T-helper 2 cell treated with Interferon-gamma antibody and Interleukin-4, amounts not matched to agents 5 μg/mL and 100 μg/mL, for 36 hours (primary cell): Measurements from ENCODE around the gene EYA4.

Experiments used
- DNase-seq: peaks from one replicate; pipeline ENCODE4 v3.0.0; 2021; ENCODE audit warnings: low spot score
- H3K27ac Mint-ChIP-seq: one replicate; pipeline ENCODE4 v1.8.0; 2021; ENCODE audit warnings: mild to moderate bottlenecking, mixed read lengths
- H3K27me3 Mint-ChIP-seq: one replicate; pipeline ENCODE4 v1.8.0; 2021; ENCODE audit warnings: low read depth, mixed read lengths
- H3K36me3 Mint-ChIP-seq: one replicate; pipeline ENCODE4 v1.8.0; 2021; ENCODE audit warnings: low read depth, mixed read lengths
- H3K4me1 Mint-ChIP-seq: one replicate; pipeline ENCODE4 v1.8.0; 2021; ENCODE audit warnings: low read depth, mixed read lengths
- H3K4me3 Mint-ChIP-seq: one replicate; pipeline ENCODE4 v1.8.0; 2022; ENCODE audit warnings: mild to moderate bottlenecking, moderate library complexity, mixed read lengths
- H3K9me3 Mint-ChIP-seq: one replicate; pipeline ENCODE4 v1.8.0; 2021; ENCODE audit warnings: mixed read lengths

The EYA4 gene

DNA sequence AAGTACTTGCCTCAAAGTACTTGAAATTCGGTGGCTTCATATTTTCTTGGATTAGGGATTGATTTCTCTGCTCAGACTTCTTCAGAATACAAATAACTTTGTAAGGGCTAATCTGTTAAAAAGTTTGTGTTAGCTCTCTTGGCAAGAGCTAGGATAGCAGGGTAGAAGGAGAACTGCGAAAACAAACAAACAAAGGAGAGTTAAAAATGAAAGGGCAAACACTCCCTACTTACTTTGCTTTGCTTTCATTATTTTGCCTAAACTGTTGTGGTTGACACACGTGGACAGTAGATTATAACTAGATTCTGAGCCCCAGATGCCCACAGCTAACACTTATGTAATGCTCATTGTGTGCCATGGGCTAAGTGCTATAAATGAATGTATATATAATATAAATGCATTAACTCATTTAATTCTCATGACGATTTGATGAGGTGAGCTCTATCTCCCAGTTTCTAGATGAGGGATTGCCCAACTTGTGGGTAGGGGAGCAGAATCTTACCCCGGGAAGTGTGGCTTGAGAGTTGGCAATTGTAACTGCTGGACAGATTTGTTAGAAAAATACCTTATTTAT, 48.7 kb downstream of the EYA4 start:
- no peak overlapping the region for H3K27ac Mint-ChIP-seq

DNA sequence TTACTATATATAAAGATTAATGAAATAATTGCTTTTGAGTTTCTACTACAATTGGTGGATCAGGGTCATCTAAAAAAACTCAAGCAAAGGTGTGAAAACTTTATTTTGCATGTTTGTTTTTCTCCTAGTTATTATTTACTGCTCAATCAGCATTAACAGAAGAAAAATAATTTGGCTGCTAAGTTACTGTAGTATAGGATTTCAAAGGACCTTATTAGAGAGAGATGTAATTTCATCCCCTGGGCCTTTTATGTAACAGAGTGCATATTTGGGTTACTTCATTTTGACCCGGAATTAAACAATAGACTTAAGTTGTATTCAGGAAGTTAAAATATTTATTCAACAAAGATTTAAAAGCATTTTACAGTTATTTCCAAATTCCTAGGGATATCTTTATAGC, 49.8 kb downstream of the EYA4 start:
- no peaks in the 10 kb centered on the region for H3K9me3 Mint-ChIP-seq
- no peak for DNase-seq
- H3K27me3 Mint-ChIP-seq, result no peaks in the 10 kb centered on the region
- no peaks in the 10 kb centered on the region for H3K36me3 Mint-ChIP-seq
- H3K27ac Mint-ChIP-seq, result no peak overlapping the region
- no peak overlapping the region for H3K4me3 Mint-ChIP-seq
- H3K4me1 Mint-ChIP-seq, result no peaks in the 10 kb centered on the region

More for the DNA sequence above, 48.7 kb downstream of the EYA4 start:
- Mint-ChIP-seq H3K9me3 (no peaks in the 10 kb centered on the region), H3K4me3 (no peak overlapping the region), H3K4me1 (no peaks in the 10 kb centered on the region), H3K36me3 (no peaks in the 10 kb centered on the region), H3K27me3 (no peaks in the 10 kb centered on the region)
- no peak for DNase-seq

DNA sequence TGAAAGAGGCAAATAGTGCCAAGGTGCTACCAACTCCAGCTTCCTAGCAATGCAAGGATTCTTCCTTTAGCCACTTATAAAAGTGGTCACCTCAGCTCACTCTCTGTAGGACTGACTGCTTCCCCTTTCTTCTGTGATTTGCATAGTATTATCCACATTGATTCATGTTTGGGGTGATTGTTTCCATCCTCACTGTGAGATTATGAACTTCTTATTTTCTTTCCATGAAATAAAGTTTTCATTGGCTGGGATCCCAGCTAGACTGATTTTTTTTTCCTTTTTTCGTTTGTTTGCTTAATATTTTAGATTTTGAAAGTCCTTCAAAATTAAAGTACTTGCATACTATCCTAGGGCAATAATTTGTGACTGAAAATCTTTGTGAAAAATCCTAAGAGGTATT, 50.5 kb downstream of the EYA4 start:
- H3K36me3 Mint-ChIP-seq, result no peaks in the 10 kb centered on the region
- H3K4me1 Mint-ChIP-seq, result no peaks in the 10 kb centered on the region
- DNase-seq, result no peak
- no peaks in the 10 kb centered on the region for H3K9me3 Mint-ChIP-seq
- H3K27ac Mint-ChIP-seq, result no peak overlapping the region
- no peaks in the 10 kb centered on the region for H3K27me3 Mint-ChIP-seq
- H3K4me3 Mint-ChIP-seq, result no peak overlapping the region

DNA sequence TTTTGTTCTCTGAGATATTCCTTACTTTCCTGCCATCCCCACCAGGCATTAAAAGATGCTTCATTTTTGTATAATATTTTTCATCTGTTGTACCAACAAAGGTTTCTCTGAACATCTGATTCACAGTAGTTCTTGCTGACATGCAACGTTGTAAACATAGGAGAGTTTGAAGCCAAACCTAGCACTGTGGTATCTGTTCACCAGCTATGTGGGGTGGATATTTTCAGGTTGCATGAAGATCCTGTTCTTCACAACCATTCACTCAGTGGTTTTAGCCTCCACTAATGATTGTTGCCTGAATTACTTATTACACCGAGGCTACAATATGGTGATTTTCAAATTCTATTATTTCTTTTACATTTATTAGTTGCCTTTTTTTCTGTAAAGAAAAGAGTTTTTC, 56.5 kb downstream of the EYA4 start:
- no peak for DNase-seq
- Mint-ChIP-seq H3K9me3 (no peaks in the 10 kb centered on the region), H3K4me1 (no peaks in the 10 kb centered on the region), H3K27me3 (no peaks in the 10 kb centered on the region), H3K4me3 (no peak overlapping the region), H3K27ac (no peak overlapping the region), H3K36me3 (no peaks in the 10 kb centered on the region)

DNA sequence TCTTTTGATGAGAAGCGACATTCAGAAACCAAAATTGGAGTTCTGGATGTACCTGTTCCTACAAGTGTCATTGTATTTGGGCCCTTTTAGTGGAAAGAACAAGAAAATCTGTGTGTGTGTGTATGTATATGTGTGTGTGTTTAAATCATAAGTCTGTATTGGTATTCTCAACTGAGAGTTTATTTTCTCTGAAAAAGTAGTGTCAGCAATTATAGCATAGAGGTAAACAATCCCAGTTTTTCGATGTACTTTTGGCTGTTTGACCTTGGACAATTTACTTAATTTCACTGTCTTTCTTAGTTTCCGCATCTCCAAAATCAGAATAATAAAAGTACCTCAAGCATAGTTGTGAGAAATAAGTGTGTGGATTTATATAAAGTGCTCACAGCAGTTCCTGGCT, 57.2 kb downstream of the EYA4 start:
- Mint-ChIP-seq H3K9me3 (no peaks in the 10 kb centered on the region), H3K27ac (no peak overlapping the region), H3K4me3 (no peak overlapping the region), H3K4me1 (no peaks in the 10 kb centered on the region), H3K36me3 (no peaks in the 10 kb centered on the region), H3K27me3 (no peaks in the 10 kb centered on the region)
- DNase-seq, result no peak

DNA sequence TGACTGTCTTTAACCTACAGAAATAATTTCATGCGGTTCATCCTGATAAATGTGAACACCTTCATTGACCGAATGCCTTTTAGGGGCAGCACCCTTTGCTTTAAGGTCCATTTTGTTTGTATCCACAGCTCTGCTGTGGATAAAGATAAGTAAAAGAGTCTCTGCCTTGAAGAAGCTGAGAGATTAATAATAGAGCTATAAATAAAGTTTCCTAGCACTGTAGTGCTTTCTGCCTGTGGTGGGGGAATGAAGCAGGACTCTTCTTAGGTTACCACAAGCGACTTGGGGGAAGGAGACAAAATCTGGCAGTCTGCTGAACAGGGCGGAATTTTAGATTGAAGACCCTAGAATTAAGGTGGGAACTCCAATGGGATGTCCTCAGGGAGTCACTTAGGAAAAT, 57.6 kb downstream of the EYA4 start:
- H3K27me3 Mint-ChIP-seq, result no peaks in the 10 kb centered on the region
- H3K4me3 Mint-ChIP-seq, result no peak overlapping the region
- H3K9me3 Mint-ChIP-seq, result no peaks in the 10 kb centered on the region
- no peaks in the 10 kb centered on the region for H3K4me1 Mint-ChIP-seq
- no peak overlapping the region for H3K27ac Mint-ChIP-seq
- H3K36me3 Mint-ChIP-seq, result no peaks in the 10 kb centered on the region
- DNase-seq, result no peak

DNA sequence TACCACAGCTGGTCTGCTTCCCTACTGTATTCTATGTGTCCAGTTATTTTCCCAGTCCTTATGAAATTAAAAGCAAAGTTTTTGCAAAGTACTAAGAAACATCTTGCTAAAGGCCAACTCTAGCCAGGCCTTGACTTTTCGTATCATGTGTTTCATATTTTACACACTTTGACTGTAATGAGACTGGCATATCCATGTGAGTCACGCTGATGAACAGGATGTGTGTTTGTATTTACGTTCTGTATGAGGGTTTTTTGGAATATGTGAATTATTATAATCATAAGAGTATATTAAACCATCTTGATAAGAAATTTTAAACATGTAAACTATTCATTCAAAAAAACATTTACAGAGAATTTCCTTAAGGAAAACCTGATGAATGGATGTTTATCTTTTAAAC, 59.7 kb downstream of the EYA4 start:
- Mint-ChIP-seq H3K4me3 (no peak overlapping the region), H3K4me1 (no peaks in the 10 kb centered on the region), H3K36me3 (no peaks in the 10 kb centered on the region), H3K27me3 (no peaks in the 10 kb centered on the region), H3K9me3 (no peaks in the 10 kb centered on the region), H3K27ac (no peak overlapping the region)
- no peak for DNase-seq

DNA sequence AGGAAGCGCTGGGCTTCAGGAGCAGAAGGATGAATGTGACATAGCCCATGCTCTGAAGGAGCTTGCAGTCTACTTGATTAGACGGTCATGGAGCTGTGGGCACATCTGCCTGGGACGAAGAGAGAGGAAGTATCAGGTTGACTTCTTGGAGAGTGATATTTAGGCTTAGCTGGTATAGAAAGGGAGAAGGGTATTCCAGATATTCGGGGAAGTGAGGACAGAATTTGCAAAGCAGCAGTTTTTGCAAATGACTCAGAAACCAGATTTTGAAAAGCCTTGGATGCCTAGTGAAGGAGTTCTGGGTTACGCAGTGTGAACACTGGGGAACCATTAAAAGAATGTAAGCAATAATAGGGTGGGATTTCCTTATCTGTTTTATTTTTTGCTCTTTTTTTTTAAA, 60.7 kb downstream of the EYA4 start:
- no peaks in the 10 kb centered on the region for H3K9me3 Mint-ChIP-seq
- no peak overlapping the region for H3K27ac Mint-ChIP-seq
- no peak for DNase-seq
- H3K36me3 Mint-ChIP-seq, result no peaks in the 10 kb centered on the region
- H3K4me1 Mint-ChIP-seq, result no peaks in the 10 kb centered on the region
- no peaks in the 10 kb centered on the region for H3K27me3 Mint-ChIP-seq
- no peak overlapping the region for H3K4me3 Mint-ChIP-seq

DNA sequence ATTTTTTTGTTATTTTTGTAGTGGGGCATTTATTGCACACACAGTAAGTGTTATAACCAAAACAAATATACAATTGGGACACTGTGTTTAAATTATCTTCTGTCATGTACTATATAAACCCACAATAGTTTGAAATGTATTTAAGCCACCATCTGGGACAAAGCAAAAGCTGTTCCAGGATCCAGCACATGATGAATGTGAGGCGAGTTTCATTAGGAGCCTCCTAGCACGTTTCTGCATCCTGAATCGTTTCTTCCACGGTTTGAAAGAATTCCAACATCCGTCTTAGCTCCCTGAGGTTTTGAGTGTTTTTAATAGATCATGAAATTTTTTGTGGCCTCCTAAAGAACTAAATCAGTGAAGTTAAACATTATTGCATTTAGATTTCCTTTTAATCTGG, 65.8 kb downstream of the EYA4 start:
- Mint-ChIP-seq H3K4me1 (no peaks in the 10 kb centered on the region), H3K4me3 (no peak overlapping the region), H3K27me3 (no peaks in the 10 kb centered on the region), H3K36me3 (no peaks in the 10 kb centered on the region), H3K27ac (no peak overlapping the region), H3K9me3 (no peaks in the 10 kb centered on the region)
- DNase-seq, result no peak

DNA sequence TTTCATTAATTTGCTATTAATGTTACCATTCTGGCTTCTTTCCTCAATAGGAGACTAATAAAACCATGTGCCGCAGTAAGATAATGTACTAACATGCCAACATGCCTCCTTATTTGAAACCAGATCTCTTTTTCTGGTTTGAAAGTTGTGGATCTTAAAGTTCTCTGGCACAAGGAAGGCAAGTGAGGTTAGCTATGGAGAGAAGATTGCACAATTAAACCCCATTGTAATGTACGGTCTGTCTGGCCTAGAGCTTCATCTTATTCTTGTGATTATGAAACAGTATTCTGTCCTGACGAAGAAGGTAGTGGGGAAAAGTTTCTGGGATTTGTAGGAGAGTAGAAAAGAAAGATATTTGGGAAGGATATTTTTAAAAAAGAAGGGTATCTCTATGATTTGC, 68.4 kb downstream of the EYA4 start:
- Mint-ChIP-seq H3K27ac (no peak overlapping the region), H3K4me3 (no peak overlapping the region), H3K36me3 (no peaks in the 10 kb centered on the region), H3K27me3 (peaks cover 2% of the 10 kb centered on the region), H3K9me3 (no peaks in the 10 kb centered on the region), H3K4me1 (no peaks in the 10 kb centered on the region)
- no peak for DNase-seq

DNA sequence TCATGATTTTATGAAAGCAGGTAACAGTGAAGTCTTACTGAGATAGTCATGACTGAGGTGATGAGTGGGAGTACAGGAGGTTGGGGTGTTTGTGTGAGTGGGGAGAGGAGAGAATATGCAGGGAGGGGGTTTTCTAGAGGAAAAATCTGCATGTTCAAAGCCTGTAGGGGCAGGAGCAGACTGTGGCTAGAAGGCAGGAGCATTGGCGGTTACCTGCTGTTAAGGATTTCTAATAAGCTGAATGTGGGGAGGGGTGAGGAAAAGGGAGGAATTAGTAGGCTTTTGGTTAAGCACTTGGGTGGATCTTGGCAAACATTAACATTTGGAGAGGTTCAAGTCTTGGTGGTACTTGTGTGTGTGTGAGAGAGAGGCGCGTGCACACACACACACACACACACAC, 70.8 kb downstream of the EYA4 start:
- H3K4me3 Mint-ChIP-seq, result no peak overlapping the region
- no peaks in the 10 kb centered on the region for H3K36me3 Mint-ChIP-seq
- DNase-seq, result no peak
- H3K27ac Mint-ChIP-seq, result no peak overlapping the region
- no peaks in the 10 kb centered on the region for H3K9me3 Mint-ChIP-seq
- H3K4me1 Mint-ChIP-seq, result no peaks in the 10 kb centered on the region
- peaks cover 2% of the 10 kb centered on the region for H3K27me3 Mint-ChIP-seq

DNA sequence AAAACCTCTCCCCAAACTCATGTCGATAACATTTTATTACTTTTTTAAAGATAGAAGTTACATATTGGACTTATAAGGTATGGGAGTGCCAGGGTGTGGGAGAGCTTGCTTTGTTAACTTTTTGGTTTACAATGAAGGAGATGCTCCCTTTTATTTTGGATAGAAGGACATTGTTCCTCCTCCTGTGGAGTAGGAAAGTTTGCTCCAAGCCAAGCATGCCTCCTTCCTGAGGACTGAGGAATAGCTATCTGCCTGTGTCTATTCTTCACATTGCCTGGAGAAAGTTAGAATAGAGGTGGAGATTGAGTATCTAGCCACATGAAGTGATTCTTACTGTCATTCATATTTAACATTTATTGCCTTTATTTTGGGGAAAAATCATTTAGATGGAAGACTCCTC, 71.9 kb downstream of the EYA4 start:
- Mint-ChIP-seq H3K4me3 (no peak overlapping the region), H3K36me3 (no peaks in the 10 kb centered on the region), H3K27me3 (peaks cover 2% of the 10 kb centered on the region), H3K27ac (no peak overlapping the region), H3K4me1 (no peaks in the 10 kb centered on the region), H3K9me3 (no peaks in the 10 kb centered on the region)
- DNase-seq, result no peak

DNA sequence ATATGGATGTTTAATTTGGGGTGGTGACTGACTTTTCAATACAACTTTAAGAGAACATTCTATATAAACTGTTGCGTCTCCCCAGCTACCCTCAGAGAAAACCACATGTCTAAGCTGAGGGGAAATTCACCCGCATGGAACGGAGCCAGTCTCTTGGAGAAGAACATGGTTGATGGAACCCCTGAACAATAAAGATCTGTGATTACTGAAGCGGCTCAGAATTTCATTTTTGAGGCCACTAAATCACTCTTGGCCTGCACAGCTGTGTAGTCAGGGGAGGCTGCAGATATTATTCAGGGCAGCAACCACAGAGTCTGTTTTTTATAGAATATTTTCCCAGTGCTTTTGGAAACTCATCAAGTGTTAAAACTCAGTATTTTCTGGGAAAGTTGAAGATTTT, 73.8 kb downstream of the EYA4 start:
- H3K9me3 Mint-ChIP-seq, result no peaks in the 10 kb centered on the region
- no peak for DNase-seq

DNA sequence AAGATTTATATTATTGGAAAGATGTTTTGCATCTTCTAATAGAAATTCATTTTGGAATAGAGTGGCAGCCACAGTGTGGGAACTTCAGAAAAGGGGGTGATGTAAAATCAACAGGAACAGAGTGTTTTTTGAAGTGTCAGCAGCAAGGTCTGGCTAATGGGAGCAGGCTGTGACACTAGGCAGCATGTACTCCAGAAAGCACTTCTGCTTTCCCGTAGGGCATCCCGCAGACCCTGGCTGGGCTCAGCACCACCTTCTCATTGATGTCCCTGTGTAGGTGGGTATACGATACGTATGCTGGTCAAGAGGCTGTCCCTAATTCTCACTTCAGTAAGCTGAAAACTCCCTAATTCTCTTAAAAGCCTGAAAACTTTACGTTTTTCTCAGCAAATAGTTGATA, 74.7 kb downstream of the EYA4 start:
- Mint-ChIP-seq H3K27ac (no peak overlapping the region), H3K27me3 (peaks cover 2% of the 10 kb centered on the region), H3K9me3 (no peaks in the 10 kb centered on the region), H3K36me3 (no peaks in the 10 kb centered on the region), H3K4me3 (no peak overlapping the region), H3K4me1 (no peaks in the 10 kb centered on the region)
- DNase-seq, result no peak

More for the DNA sequence above, 73.8 kb downstream of the EYA4 start:
- Mint-ChIP-seq H3K4me3 (no peak overlapping the region), H3K4me1 (no peaks in the 10 kb centered on the region), H3K27ac (no peak overlapping the region), H3K36me3 (no peaks in the 10 kb centered on the region), H3K27me3 (peaks cover 2% of the 10 kb centered on the region)

DNA sequence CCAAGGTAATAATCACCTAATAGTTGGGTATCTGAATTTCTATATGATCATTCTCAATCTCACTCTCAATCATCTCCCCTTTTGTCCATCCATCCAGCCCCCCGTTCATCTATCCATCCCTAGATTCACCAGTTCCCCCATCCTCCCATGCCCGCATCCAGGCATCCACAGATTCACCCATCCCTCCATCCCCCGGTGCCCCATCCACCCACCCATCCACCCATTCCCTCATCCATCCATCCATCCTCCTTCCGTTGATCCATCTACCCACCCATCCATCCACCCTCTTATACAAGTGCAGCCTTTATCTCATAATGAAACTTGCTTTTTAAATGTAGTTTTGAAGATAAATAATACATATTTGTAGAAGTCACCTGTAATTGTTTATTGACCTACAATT, 76.5 kb downstream of the EYA4 start:
- DNase-seq, result no peak
- no peak overlapping the region for H3K4me3 Mint-ChIP-seq
- no peak overlapping the region for H3K27ac Mint-ChIP-seq
- H3K9me3 Mint-ChIP-seq, result no peaks in the 10 kb centered on the region
- no peaks in the 10 kb centered on the region for H3K36me3 Mint-ChIP-seq
- H3K27me3 Mint-ChIP-seq, result peaks cover 2% of the 10 kb centered on the region
- no peaks in the 10 kb centered on the region for H3K4me1 Mint-ChIP-seq
